ENCODE measurements around the gene KRT2.

- TF ChIP-seq KDM5A (IDR thresholded peaks at IDR 0.05) (no peak), MAZ (IDR thresholded peaks at IDR 0.05; ENCODE audit: borderline replicate concordance, low read depth, low read length) (no peak), CTCF (IDR thresholded peaks at IDR 0.05) (no peak), NR3C1 (IDR thresholded peaks at IDR 0.05) (no peak), POLR2A (IDR thresholded peaks at IDR 0.05; ENCODE audit: low read length) (no peak), HDAC2 (IDR thresholded peaks at IDR 0.05) (no peak)
Observed at GRCh38 chr12:52686063-52686462, 34.1 kb upstream of the KRT2 start.
